IPS-18c (cell line): ENCODE data around the gene ITGA11.

Experiments used
- H3K4me3 ChIP-seq: 2 replicates; pipeline ENCODE4 v1.7.0; 2013; ENCODE audit warnings: low read depth, mild to moderate bottlenecking, low read length, moderate library complexity; ENCODE audit not compliant: insufficient read depth
- H3K9me3 ChIP-seq: one replicate; pipeline ENCODE4 v1.6.1; 2013; ENCODE audit warnings: mild to moderate bottlenecking, low read length, moderate library complexity; ENCODE audit not compliant: control insufficient read depth, insufficient read depth

The ITGA11 gene

DNA sequence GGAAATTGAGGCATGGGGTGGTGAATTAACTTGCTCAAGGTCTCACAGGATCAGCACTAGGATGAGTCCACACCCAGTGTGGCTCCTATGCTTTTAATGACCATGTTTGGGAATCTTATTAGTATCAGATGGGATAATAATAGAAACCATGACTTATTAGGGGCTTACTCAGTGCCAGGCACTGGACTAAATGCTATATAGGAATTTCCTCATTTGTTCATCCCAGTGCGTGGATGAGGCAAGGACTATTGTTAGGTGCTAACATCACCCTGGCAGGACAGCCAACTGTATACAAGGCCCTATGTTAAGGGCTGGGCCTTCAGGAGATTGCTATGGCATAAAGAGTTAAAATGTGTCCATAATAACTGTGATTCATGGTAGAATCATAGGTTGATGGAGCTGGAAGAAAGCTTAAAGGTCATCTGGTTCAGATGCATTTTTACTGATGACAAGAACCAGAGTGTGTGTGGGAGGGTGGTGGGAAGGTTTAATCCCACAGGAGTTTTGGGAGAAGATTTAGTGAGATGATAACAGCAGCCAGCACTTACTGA, 159.2 kb downstream of the ITGA11 start:
- H3K4me3 ChIP-seq: no peak overlapping the region

DNA sequence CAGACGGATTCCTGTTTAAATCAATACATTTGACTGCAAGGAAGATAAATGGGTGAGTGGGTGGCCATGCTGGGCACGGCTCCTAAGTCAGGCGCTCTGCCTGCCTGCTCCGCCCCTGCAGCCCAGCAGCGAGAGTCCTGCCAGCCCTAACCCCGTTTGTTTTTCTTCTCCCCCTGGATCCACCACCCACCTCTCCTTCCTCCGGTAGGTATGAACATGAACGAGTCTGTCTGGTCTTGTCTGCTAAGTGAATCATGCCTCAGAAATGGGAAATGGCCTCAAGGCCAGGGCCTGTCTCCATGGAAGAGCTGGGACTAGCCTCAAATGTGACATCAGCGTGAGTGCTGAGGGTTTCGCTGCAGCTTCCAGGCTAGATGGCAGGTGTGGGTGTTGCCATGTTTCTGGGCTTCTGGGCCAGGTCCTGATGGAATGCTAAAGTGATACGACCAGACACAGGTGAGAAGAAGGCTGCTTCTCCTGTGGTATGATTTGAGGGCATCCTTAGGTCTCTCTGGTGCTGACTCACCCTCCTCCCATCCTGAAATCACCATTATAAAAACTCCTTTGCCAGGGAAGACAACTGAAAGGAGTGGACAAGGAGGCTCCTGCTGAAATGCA, 160.0 kb downstream of the ITGA11 start:
- no peak overlapping the region; the same call in 1 of the 2 replicates for H3K4me3 ChIP-seq
- H3K9me3 ChIP-seq: no peaks in the 10 kb centered on the region

More for the DNA sequence above, 159.2 kb downstream of the ITGA11 start:
- H3K9me3 ChIP-seq: no peaks in the 10 kb centered on the region

DNA sequence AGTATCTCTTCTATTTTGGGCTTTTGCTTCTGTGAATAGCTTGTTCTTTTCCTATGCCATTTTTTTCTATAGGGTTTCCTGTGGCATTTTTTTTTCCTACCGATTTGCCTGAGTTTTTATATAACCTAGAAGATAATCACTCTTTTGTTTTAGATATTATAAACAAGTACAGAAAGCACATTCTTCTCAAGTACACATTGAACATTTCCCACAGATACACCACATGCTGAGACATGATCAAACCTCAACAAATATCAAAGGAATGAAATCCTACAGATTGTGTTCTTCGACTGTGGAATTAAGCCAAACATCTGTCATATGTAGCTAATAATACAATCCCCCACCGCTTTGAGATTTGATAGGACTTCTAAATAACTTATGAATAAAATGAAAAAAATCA, 163.6 kb downstream of the ITGA11 start:
- no peaks in the 10 kb centered on the region for H3K9me3 ChIP-seq
- no peak overlapping the region for H3K4me3 ChIP-seq

DNA sequence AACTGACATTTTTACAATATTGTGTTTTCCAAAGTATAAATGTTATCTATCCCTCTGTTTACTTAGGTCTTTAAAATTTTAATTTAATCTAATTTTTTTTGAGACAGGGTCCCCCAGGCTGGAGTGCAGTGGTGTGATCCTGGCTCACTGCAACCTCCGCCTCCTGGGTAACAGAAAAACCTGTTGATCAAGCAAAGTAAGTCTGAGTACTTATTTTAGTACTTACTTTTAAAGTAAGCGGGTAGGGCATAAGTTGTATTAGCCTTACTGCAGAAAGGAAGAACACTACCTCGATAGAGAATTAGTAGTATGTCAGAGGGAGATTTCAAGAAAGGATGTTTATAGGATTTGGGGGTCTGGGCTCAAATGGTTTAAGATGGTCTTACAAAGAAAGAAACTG, 166.3 kb downstream of the ITGA11 start:
- Histone ChIP-seq H3K4me3 (no peak overlapping the region), H3K9me3 (no peaks in the 10 kb centered on the region)

DNA sequence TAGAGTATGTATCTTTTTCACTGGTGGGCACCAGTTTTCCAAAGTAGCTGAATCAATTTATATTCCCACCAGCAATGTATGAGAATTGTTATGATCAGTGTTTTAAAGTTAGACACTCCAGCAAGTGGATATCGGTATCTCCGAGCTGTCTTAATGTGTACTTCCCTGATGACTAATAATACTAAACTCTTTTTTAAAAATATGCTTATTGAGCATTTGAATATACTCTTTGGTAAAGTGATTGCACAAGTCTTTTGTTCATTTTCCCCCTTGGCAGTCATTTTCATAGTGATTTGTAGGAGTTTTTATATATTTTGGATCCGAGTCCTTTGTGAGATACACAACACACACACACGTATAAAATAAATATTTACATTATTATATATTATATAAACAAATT, 166.9 kb downstream of the ITGA11 start:
- H3K4me3 ChIP-seq: no peak overlapping the region
- no peaks in the 10 kb centered on the region for H3K9me3 ChIP-seq

DNA sequence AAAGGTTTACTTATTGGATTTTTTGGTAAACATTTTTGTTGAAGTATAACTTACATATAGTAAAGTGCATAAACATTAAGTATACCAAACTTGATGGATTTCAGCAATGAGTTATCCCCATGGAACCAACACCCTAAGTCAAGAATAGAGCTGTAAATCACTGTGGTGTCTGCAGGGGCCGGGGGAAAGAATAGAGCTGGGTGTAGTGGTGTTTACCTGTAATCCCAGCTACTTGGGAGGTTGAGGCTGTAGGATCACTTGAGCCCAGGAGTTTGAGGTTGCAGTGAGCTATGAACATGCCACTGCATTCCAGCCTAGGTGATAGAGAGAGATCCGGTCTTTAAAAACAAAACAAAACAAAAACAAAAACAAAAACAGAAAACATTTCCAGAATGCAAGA, 167.7 kb downstream of the ITGA11 start:
- Histone ChIP-seq H3K4me3 (no peak overlapping the region), H3K9me3 (no peaks in the 10 kb centered on the region)

DNA sequence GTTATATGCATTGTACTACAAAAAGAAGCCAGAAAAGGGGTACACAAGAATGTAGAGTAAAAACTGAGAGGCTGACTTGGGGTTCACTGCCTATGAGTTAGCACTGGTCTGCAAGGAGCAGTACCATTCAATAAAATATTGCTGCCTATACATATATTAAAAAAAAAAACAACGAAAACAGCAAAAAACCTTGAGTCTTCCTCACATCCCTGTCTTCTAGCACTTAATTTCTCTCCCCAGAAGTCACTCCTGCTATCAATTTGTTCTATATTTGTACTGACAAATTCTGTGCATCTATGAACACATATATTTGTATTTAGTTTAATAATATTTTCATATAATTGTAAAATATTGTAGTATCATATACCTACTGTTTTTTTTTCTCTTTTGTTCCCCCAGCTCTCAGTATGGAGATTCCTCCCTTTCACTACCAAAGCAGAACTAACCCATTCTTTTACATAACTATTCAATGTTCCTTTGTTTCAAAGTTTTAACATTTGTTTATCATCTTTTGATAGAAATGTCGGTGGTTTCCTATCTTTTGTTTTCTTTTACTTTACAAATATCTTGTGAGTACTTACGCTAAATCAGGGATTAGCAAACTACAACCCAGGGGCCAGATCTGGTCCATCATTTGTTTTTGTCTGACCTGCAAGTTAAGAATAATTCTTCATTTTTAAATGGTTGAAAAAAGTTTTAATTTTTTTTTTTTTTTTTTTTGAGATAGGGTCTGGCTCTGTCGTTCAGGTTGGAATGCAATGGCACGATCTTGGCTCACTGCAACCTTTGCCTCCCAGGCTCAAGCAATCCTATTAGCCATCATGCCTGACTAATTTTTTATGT, 169.2 kb downstream of the ITGA11 start:
- Histone ChIP-seq H3K4me3 (no peak overlapping the region), H3K9me3 (no peaks in the 10 kb centered on the region)

DNA sequence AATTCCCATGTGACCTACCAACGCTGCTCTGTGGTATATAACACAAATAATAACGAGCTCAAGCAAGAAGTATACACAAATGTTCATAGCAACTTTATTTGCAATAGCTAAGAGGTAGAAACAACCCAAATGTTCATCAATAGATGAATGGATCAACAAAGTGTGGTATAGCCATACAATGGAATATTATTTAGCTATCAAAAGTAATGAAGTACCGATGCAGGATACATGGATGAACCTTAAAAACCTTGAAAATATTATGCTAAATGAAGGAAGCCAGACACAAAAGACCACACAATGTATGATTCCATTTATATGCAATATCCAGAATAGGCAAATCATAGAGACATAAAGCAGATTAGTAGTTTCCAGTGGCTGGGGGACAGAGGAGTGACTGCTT, 170.0 kb downstream of the ITGA11 start:
- Histone ChIP-seq H3K4me3 (no peak overlapping the region), H3K9me3 (no peaks in the 10 kb centered on the region)

DNA sequence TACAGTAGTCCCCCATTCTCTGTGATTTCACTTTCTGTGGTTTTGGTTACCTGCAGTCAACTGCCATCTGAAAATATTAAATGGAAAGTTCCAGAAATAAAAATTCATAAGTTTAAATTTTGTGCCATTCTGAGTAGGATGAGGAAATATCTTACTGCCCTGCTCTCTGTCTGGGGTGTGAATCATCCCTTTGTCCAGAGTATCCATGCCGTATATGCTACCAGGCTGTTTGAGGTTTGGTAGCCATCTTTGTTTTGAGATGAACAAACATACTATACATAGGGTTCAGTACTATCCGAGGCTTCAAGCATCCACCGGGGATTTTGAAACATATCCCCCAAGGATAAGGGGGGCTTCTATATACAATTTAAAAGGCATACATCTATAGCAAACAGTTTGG, 170.7 kb downstream of the ITGA11 start:
- Histone ChIP-seq H3K4me3 (no peak overlapping the region), H3K9me3 (no peaks in the 10 kb centered on the region)

DNA sequence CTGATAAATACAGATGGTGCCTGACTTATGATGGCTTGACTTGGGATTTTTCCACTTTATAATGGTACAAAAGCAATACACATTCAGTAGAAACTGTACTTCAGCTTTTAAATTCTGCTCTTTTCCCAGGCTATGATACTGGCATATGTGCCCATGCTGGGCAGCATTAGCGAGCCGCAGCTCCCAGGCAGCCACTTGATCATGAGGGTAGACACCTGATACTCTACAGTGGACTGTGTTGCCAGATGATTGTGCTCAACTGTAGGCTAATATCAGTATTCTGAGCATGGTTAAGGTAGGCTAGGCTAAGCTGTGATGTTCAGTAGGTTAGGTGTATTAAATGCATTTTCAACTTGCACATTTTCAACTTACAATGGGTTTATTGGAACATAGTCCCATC, 172.1 kb downstream of the ITGA11 start:
- Histone ChIP-seq H3K9me3 (no peaks in the 10 kb centered on the region), H3K4me3 (no peak overlapping the region)

DNA sequence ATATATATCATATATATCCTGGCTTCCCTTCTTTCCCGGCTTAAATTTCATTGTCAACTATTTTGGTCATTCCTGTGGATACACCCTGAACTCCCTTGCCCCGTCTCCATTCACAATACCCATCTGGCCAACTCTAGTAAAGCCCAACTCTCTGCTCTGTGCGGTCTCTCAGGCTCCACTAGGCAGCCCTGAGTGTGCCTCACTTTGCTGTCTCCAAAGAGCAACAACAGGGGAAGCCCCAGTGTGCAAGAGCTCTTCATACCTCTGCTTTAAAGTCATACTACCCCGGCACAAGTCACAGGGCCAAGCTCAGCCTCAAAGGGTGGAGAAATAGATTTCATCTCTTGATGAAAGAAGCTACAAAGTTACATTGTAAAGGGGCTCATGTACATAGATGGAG, 173.3 kb downstream of the ITGA11 start:
- no peaks in the 10 kb centered on the region for H3K9me3 ChIP-seq
- no peak overlapping the region for H3K4me3 ChIP-seq

DNA sequence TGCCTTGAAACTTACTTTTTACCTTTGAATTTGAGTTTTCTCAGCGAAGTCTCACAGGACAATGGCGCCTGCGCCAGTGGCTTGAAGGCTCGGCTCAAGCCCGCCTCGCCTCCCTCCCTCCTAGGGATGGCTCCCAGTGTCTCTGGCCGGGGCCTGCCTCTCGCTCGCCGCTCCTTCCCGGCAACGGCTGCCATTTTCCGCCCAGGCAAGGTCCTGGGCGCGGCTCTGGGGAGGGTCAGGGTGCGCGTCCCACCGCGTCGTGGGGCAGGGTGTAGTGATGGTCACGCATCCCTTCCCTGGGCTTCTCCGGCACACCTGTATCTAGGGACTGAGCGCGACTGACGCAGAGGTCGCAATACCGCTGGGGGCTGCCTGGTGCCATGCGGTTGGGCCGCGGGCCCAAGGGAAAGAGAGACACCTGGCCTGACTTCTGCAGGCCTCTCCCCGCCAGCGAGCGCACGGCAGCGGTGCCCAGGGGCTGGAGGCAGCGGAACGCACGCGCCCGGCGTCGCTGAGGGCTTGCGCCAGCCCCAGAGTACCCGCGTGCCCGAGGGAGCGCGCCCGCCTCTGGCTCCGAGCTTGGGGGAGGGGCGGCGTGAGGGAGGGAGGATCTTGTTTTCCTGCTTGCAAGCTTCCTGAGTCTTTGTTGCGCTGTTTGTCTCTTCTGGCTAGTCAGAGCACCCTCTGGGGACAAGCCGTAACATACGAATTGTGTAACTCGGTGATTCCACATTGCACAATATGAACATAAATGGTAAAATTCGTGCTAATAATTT, 175.1 kb downstream of the ITGA11 start:
- peak overlapping the region; percentile 59 for H3K4me3 ChIP-seq
- H3K9me3 ChIP-seq: no peaks in the 10 kb centered on the region

DNA sequence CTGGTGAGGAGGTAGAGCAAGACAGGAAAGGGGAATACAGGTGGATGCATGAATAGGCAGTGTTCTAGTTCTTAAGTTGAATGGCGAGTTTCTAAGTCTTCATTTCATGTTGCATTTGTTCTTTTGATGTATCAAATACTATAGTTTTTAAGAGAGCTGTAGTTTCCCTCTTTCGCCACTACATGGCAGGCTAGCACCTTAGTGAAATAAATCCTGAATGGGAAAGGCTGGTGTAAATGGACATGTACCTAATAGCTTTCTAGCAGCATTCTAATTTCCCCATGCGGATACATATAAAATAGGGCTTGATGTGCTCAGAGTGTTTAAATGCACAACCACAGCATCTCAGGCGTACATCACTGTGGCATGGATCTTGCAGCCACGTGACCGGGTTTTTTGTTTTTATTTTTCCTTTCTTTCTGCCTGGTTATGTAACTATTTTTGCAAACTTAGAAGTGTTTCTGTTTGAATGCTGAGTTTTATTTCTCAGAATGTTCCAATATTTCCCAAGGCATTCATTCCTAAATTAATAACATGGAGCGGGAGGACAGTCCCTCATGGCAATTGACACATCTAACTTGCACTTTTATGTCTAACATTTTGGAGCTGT, 178.9 kb downstream of the ITGA11 start:
- H3K4me3 ChIP-seq: no peak overlapping the region
- peaks cover 2% of the 10 kb centered on the region for H3K9me3 ChIP-seq

DNA sequence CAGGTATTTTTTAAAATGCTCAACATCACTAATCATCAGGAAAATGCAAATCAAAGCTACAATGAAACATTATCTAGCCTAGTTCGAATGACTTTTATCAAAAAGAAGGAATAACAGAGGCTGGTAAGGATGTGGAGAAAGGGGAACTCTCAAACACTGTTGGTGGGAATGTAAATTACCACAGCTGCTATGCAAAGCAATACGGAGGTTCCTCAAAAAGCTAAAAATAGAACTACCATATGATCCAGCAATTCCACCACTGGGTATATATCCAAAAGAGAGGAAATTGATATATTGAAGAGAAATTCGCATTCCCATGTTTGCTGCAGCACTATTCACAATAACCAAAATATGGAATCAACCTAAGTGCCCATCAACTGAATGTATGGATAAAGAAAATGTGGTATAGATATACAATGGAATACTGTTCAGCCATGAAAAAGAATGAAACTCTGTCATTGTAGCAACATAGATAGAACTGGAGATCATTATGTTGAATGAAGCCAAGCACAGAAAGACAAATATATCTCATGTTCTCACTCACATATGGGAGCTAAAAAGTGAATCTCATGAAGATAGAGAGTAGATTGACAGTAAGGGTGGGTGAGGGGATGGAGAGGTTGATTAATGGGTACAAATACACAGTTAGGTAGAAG, 182.8 kb downstream of the ITGA11 start:
- Histone ChIP-seq H3K4me3 (no peak overlapping the region), H3K9me3 (peaks cover 2% of the 10 kb centered on the region)
